CD4-positive, alpha-beta T cell treated with Interleukin-10 for 1 hour (primary cell): ENCODE measurements around the gene MESP1.
A peak's percentile ranks its signal among the peaks of the same experiment; 100 is the strongest.

Source experiments
- DNase-seq: peaks from one replicate; pipeline ENCODE4 v3.0.0-alpha.2; 2020

Gene MESP1

DNA sequence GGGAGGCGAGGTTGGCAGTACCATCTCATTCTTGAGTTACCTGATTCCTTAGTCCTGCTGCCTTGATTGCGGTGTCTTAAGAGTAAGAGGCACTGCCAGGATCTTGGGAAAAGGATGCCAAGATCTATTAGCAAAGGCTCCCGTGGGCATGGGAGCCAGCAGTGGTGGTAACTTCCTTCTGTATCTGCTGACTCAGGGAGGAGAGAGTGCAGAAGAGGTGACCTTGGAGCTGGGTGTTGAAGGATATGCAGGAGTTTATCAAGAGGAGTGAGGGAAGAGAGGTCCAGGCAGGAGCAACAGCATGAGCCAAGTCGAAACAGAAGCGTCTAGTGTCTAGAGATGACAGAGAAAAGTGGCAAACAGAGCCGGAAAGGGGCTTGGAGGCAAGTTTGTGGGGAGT is 29.6 kb upstream of the MESP1 start:
- DNase-seq: no peak

DNA sequence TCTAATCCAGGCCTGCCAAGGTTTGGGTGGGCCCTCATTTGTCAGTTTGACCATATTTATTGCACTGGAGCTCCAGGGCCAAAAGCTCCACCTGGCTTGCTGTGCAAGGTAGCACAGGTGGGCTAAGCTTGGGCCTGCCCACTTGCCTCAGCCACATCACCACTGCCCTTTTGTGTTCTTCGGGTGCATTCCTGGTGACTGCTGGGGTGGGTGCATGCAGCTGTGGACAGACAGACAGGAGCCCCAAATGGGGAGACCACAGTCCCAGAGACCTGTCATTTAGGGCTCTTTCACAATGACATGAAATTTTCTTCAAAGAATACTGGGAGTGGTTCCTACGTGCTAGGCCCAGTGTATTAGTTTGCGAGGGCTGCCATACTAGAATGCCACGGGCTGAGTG is 27.8 kb upstream of the MESP1 start:
- no peak for DNase-seq

DNA sequence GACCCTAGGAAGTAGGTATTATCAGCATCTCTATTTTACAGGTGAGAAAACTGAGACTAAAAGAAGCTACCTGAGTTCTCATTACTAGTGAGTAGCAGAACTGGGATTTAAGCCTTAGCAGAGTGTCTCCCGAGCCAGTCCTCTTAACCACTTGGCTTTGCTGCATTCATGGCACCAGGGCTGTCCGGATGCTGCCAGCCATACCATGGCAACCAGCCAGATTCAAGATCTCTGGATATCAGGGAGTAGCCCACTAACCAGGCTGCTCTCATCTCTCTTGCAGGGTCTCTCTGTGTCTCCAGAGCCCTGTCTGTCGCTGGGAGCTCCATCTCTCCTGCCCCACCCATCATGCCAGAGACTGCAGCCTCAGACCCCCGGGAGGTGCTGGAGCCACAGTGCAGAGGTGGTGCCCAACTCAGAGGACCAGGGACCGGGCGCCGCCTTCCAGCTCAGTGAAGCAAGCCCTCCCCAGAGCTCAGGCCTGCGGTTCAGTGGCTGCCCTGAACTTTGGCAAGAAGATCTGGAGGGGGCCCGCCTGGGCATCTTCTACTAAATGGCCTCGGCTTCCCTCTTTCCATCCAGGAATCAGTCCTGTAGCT is 26.8 kb upstream of the MESP1 start:
- no peak for DNase-seq

DNA sequence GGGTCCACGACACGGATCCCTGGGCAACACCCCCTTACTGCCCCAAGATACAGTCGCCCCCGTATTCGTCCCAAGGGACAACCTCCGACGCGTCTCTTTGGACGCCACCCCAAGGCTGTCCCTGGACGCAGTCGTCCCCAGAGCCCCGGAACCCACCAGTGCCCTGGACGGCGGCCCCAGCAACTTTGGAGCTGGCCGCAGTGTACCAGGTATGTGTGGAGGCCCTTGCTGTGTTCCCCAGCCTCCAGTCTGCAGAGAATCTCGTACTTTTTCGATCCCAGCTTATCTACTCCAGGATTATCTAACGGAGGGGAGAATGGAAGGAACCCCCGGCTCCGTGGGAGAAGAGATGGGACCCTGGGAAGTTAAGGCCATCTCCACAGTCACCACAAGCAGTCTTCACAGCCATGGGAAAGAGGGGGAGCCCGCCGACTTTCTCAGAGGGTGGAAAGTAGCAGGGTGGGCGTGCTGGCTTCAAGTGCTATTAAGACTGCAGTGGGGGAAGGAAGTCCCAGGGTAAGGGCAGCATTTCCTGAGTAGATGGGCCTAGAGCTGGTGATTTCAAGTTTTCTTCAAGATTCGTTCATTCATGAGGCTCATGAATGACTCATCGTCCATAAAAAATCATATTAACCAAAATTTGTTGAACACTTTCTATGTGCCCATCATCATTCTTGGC is 26.2 kb upstream of the MESP1 start:
- DNase-seq: no peak

DNA sequence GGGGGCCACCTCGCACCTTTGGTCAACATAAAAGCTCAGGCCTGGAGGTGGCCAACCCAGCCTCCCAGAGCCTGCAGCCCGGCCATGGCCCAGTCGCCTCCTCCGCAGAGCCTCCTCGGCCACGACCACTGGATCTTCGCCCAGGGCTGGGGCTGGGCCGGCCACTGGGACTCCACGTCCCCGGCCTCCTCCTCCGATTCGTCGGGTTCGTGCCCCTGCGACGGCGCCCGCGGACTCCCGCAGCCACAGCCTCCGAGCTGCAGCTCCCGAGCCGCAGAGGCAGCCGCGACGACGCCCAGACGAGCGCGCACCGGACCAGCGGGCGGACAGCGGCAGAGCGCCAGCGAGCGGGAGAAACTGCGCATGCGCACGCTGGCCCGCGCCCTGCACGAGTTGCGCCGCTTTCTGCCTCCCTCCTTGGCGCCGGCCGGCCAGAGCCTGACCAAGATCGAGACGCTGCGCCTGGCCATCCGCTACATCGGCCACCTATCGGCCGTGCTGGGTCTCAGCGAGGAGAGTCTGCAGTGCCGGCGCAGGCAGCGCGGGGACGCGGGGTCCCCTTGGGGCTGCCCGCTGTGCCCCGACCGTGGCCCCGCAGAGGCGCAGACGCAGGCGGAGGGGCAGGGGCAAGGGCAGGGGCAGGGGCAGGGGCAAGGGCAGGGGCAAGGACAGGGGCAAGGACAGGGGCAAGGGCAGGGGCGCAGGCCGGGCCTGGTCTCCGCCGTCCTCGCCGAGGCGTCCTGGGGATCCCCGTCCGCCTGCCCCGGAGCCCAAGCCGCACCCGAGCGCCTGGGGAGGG is 25.4 kb upstream of the MESP1 start, which contains the start of gene MESP2:
TSS of gene MESP2 (plus strand) at position 59 of the 799 bp plus-strand sequence. CDS start at position 85, 26 bp downstream.
- peak; percentile 46 for DNase-seq

DNA sequence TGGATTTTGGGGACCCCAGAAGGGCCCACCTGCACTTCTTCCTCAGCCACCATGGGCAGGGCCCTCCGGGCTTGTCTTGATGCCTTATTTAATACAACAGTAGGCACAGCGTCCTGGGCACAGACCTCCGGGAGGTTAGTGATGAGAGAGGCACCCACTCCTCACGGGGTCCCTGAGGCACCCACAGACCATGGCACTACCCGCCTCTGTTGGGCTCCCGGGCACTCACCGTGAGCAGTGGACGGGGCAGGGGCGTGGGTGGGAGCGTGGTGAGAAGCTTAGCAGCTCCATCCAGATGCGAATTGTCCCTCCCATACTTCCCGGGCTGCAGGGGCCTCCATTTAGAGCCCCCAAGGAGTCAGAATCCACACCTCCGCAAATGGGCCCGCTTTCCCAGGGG is 24.8 kb upstream of the MESP1 start:
- DNase-seq: no peak

DNA sequence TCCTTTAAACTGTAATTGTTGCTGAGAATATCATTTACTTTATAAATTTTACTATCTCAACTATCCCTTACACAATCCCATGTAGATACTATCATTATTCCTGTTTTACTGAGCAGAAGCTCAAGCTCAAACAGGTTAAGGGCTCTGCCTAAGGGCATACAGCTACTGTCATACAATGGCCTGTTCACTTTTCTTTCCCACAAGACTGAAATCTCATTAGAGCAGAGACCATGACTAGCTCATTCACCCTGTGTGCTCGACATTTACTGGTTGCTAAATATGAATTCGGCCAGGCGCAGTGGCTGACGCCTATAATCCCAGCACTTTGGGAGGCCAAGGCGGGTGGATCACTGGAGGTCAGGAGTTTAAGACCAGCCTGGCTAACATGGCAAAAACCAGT is 23.4 kb upstream of the MESP1 start:
- DNase-seq: no peak

DNA sequence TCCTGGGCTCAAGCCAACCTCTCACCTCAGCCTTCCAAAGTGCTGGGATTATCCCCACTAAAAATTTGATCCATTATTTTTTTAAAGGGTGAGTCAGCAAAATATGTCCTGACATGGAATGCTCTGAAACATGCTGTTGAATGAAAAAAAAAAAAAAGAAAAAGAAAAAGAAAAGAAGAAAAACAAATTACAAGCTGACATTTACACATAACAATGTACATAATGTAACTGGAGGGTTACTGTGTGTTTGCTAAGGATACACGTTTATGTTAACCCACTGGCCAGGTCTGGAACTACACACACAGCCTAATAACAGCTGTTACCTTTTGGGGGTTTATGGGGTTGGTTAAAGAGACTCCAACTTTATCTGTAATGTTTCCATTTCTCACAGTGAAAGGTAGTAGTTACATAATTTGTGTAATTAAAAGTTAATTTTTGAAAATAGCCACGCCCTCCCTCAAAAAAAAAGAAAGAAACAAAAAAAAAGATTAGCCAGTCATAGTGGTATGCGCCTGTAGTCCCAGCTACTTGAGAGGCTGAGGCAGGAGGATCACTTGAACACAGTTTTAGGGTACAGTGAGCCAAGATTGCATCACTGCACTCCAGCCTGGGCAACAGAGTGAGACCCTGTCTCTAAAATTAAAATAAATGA is 22.0 kb upstream of the MESP1 start:
- no peak for DNase-seq

DNA sequence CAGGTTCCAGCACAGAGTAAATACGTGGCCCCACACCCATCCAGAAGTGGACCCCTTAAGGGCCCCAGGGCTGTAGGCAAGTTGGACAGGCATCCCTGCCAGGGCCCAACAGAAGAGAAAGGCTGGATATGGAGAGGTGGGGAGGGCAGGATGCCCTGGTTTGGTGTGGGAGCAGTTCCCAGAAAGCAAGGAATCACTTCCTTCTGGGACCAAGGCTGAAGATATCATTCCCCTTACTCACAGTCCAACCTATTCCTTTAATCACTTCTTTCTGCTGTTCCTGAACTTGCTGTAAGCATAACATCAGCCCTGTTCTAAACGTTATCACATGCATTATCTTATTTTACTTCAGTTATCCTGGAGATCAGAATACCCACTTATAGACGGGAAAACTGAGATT is 19.0 kb upstream of the MESP1 start:
- DNase-seq: no peak

DNA sequence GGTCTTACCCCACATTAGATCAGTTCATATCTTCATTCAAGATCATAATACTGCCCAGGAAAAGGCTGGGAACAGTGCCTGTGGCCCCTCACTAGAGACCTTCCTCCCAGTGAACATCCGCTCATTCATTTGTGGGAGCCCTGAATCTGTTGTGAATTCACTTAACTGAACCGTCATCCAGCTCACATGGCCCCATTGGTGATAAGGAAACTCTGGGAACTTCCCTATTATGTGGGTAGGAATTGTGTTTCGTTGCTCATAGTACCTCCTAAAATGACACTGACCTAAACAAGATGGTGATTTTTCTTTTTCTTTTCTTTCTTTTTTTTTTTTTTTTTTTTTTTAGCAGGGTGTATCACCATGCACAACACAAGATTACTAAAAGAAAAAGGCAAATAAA is 18.3 kb upstream of the MESP1 start:
- DNase-seq: no peak

DNA sequence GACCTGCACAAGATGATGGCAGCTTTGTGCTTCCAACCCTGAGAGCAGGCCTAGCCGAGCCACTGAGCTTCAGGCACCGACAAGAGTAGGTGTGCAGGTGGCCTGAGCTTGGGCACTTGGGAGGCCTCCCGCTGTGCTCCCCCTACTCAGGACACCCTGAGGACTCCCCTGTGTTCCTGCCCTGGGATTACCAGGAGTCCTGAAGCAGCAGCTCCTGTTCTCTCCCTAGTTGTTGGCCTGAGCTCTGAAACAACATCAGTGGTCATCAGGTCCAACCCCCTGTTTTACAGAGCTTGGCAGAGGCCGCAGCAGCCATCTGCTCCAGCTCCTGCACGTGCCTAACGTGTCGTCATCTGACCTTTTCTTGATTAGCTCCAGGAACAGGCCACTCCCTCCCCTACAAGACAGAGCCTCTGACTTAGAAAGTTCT is 17.0 kb upstream of the MESP1 start:
- DNase-seq: no peak

DNA sequence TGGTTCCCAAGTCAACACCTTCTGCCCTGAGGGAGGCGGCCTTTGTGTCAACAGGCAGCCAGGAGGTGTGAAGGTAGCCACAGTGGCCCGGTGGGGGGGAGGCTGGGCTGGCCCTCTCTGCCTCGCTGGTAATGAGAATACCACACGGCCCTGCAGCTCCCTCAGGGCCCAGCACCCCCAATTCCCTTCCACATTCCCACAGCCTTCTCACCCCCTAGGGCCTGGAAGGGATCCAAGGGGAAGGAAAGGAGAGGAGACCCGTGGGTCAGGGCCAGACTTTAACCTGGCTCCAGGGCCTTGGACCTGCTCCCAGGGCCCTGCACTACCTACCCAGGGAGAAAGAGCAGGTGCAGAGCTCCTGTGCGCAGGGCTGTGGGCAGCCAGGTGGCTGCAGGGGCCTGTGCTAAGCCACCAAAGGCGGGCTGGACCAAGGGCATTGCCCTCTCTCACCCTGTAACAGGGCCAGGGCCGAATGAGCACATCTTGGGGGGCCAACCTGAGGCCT is 16.4 kb upstream of the MESP1 start:
- DNase-seq: no peak

DNA sequence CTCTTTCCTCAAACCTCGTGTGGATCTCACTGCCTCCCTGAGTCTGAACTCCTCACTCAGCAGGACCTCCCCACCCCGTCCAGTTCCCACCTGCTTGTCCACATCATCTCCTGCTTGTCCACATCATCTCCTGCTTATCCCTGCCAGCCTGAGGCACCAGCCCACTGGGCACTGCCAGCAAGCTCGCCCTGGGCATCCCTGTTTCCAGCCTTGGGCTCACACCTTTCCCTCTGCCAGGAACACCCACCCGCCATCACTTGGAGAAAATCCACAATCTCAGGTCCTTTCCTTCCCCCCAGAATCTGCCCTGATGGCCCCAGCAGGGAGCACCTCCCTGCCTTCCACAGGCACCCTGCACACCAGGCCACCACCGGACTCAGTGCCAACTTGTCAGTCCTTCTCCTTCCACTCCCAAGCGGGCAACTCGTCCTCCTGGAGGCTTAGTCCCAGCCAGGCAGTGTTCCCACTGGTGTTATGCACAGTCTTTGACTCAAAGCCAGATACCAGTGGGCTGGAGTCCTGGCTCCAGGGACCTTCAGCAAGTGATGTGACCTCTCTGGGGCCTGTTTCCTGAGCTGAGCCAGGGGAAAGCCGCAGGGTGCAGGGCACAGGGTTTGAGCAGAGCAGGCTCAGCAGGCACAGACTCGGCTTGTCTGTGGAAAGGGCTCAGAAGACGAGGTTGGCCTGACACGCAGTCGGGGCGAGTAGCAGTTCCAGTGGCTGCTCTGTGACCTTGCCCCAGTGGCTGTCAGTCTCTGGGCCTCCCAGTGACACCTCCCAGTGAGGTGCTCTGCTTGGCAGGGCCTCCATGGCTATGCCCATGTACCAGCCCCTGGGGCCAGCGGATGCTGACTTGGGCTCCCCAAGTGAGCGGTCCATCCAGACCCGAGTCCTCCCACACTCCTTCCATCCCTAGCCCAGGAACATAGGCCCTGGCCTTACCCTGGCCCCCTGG is 15.6 kb upstream of the MESP1 start:
- DNase-seq: no peak

DNA sequence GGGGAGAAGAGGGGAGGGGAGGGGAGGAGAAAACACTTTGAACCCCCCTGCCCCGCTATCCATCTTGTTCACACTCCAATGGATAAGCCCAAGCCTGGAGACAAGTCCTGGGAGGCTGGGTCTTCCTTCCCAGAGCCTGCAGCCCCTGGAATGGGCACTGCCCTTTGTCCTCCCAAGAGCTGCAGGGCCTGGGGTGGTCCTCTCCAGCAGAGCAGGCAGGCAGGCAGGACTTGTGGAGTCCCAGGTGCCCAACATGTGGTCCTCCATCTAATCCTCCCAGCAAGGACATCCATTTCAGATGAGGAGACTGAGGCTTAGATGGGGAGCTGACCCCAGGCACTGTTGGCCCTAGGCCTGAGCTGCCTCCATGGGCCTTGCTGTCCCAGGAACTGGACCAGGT is 14.6 kb upstream of the MESP1 start:
- DNase-seq: no peak

DNA sequence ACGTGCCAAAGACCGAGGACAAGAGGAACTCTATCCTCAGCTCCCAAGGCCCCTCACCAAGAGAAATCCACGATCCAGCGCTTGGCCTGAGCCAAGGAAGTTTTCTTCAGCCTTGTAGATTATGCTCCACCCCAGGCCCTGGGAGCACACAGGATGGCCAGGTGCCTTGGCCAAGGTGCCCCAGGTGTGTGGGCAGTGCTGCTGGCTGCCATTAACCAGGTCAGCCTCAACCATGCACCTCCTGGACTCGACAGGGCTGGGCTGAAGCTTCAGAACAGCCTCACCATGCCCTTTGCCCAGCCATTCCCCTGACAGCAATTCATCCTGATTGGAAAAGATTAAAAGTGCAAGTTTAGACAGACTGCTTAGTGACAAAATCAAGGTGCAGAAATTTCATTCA is 10.9 kb upstream of the MESP1 start:
- DNase-seq: no peak

DNA sequence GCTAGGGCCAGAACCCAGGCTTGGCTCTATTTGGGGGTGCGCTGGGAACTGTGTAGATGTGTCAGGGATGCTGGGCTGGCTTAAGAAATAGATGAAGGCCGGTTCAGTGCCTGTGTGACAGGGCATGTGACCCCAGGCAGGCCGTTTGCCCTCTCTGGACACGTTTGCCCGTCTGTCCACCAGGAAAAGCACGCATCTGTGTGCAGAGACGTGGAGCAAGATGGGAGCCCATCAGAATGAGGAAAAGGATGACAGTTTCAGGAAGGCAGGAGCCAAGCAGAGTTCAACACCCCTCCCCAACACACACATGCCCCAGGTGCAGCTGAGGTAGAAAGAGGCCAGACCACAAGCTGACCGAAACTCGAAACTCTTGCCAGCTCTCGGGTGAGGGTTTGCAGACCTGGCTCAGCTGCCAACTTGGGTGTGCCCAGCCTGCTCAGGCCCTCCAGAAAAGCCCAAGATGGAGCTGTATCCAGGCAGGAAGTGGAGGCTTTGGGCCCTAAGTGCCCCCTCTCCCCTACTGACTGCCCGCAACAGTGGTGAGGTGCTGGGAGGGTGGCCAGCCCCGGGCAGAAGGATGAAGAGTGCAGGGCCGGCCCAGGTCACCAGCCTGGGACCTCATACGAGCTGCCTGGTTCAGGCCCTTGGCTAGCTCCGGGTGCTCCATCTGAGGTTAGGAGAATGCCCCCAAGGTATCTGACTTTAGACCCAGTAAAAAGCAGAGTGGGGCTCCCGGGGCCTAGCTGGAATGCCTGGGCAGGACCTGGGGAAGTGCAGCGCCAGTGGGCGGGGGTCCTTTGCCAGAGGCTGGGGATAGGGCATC is 10.2 kb upstream of the MESP1 start:
- DNase-seq: no peak

DNA sequence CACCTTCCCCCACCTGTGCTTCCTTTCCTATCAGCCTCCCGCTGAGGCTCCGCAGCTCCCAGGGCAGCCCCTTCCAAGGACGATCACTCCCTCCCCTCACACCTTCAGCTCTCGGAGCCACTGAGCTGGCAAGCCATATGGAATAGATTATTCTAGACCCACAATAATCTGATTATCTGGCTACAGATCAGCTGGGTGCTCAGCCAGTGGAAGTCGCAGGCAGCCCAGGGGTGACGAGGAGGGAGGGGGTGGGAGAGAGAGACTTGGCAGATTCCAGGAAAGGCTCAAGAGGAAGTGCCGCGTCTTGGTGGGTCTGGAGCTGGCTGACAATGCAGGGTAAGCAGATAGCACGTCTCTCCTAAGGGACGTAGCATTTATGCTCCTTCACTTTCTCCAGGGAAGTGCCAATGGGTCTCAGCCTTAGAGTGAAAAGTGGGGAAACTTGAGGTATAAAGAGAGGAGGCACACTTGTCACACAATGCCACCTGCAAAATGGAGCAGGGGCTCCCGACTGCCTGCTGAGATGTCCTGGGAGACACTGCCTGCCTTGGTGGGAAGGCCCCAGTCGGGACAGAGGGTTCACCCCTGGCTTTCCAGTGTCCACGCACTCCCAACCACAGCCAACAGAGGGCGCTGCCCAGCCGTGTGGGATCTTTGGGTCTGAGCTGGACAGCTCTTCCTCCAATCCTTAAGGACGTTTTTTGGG is 9.4 kb upstream of the MESP1 start:
- peak; percentile 62 for DNase-seq

DNA sequence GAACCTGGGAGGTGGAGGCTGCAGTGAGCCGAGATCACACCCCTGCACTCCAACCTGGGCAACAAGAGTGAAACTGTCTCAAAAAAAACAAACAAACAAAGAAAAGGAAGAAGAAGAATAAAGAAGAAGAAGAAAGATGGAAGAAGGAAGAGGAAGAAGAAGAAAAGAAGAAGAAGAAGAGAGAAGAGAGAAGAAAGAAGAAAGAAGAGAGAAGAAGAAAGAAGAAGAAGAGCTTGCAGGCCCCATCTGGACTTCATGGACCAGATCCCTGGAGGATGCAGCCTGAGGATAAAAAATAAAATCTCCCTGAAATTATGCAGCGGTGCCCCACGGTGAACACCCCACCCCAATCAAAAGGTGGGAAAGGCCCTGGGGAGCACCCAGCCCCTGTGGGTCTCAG is 8.8 kb upstream of the MESP1 start:
- no peak for DNase-seq

DNA sequence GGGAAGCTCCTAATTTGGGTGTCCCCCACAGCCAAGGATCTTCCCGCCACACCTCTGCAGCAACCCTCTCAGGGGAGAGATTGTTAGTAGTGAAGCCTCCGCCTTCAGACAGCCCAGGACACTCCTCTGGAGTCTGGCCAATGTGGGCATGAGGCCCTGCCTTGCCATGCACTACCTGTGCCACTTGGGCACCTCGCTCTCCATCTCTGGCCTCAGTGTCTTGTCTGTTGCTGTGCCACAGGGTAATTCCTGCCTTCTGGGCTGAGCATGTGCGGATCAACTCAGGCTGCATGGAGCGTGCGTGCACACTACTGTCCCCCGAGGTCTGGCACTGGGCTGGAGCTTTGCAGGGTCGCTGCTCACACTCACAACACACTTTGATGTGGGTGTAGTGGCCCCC is 7.9 kb upstream of the MESP1 start:
- DNase-seq: no peak

DNA sequence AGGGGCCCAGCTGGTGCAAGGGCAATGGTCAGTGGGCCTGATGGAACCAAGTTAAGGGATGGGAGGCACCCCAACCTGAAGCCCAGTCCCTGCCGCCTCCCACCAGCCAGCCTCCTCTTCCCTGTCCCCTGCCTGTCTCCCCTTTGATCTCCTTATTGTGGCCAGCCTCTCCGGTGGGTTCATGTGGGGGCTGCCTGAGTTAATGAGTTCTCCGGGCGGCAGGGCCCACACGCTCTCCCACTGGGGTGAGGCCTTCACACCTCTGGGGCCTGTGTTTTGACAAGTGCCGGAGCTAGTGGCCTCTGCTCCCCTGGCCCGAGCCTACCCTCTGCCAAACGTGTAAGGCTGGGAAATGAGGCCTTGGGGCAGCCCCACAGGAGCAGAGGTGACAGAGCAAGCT is 7.2 kb upstream of the MESP1 start:
- DNase-seq: no peak

DNA sequence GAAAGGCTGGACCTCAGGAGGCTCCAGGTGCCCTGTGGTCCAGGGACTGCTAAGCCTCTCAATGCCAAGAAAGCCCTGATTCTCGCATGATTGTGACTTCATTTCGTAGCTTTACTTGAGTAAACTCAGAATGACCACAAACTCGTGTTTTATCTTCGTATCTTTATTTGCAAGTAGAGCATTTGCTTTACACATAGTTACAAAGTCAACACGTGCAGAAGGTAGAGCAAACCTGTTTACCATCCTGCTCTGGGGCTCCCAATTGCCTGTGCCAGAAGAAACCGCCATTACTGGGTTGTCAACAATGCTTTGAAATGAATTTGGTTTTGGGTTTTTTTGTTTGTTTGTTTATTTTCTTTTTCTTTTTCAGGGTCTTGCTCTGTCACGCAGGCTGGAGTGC is 5.8 kb upstream of the MESP1 start:
- DNase-seq: no peak
